Measurements from ENCODE around the gene ZNF496. TPM values are rescaled to one million over a fixed set of nuclear protein-coding genes. Genes with fewer than 3 reads are reported as not detected.
A peak's percentile ranks its signal among the peaks of the same experiment; 100 is the strongest.

The ZNF496 gene
- total RNA-seq, 2 donors from 2014 or later: 30.0 to 53.4 TPM

DNA sequence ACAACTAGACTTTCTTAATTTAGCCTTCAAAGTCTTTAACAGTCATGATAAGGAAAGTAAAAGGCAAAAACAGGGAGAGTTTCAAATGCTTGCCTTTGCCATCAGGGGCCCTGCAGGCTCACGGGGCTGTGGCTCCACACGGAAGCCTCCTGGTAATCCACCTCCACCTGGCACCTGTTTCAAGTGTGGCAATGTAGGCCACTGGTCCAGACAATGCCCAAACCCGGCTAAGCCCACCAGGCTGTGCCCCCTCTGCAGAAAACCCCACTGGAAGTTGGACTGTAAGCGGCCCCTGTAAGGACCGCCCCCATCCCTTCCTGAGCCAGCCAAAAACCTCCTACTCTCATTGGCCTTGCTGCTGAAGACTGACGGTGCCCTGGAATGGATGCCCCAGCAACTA lies 43.3 kb downstream of the ZNF496 start:
- WGBS, 2 donors: 91 to 94% methylated on average over 4 to 5 of the region's 6 CpGs
- H3K9me3 ChIP-seq: no peaks in the 10 kb centered on the region
- no peaks in the 10 kb centered on the region for H3K27me3 ChIP-seq
- no peak overlapping the region for H3K27ac ChIP-seq
- intact Hi-C loops (cut with DNase I): no loop called here
- H3K4me3 ChIP-seq: no peak overlapping the region
- ATAC-seq (no peak), DNase-seq (peak in 1 of 4 donors; percentile 5)
- no peaks in the 10 kb centered on the region for H3K4me1 ChIP-seq
- TF ChIP-seq, protein P1, sequence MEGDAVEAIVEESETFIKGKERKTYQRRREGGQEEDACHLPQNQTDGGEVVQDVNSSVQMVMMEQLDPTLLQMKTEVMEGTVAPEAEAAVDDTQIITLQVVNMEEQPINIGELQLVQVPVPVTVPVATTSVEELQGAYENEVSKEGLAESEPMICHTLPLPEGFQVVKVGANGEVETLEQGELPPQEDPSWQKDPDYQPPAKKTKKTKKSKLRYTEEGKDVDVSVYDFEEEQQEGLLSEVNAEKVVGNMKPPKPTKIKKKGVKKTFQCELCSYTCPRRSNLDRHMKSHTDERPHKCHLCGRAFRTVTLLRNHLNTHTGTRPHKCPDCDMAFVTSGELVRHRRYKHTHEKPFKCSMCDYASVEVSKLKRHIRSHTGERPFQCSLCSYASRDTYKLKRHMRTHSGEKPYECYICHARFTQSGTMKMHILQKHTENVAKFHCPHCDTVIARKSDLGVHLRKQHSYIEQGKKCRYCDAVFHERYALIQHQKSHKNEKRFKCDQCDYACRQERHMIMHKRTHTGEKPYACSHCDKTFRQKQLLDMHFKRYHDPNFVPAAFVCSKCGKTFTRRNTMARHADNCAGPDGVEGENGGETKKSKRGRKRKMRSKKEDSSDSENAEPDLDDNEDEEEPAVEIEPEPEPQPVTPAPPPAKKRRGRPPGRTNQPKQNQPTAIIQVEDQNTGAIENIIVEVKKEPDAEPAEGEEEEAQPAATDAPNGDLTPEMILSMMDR (IDR thresholded peaks at IDR 0.05): no peak
- TF ChIP-seq POLR2A (IDR thresholded peaks at IDR 0.05): no peak
- H3K36me3 ChIP-seq (replicated peaks in 1 of 2; ENCODE audit: insufficient read depth in 1 of 2, low read depth in 2 of 2): no peaks in the 10 kb centered on the region

DNA sequence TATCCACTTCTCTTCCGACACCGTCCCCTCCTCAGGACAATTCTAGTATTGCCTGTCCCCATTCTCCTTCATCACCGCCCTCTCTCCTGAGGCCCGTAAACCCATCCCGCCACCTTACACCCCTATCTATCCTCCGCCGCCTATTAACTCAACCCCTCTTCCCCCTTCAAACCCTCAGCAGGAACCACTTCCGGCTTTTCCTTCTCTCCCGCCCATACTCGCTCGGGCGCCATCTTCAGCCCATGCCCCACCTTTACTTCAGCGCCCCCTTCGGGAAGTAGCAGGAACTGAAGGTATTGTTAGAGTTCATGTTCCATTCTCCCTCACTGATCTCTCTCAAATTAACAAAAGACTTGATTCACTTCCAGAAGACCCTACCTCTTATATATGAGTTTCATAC lies 44.2 kb downstream of the ZNF496 start:
- Histone ChIP-seq H3K36me3 (replicated peaks in 1 of 2; ENCODE audit: insufficient read depth in 1 of 2, low read depth in 2 of 2) (no peaks in the 10 kb centered on the region), H3K27ac (no peak overlapping the region), H3K4me1 (no peaks in the 10 kb centered on the region), H3K27me3 (no peaks in the 10 kb centered on the region), H3K9me3 (no peaks in the 10 kb centered on the region), H3K4me3 (no peak overlapping the region)
- ATAC-seq (no peak), DNase-seq (peak in 1 of 4 donors; percentile 8)
- intact Hi-C loops (cut with DNase I): no loop called here
- TF ChIP-seq POLR2A (IDR thresholded peaks at IDR 0.05): no peak
- TF ChIP-seq, protein P1 (IDR thresholded peaks at IDR 0.05): no peak
- WGBS, 2 donors: 88 to 93% methylated on average over 14 of the region's 14 CpGs

DNA sequence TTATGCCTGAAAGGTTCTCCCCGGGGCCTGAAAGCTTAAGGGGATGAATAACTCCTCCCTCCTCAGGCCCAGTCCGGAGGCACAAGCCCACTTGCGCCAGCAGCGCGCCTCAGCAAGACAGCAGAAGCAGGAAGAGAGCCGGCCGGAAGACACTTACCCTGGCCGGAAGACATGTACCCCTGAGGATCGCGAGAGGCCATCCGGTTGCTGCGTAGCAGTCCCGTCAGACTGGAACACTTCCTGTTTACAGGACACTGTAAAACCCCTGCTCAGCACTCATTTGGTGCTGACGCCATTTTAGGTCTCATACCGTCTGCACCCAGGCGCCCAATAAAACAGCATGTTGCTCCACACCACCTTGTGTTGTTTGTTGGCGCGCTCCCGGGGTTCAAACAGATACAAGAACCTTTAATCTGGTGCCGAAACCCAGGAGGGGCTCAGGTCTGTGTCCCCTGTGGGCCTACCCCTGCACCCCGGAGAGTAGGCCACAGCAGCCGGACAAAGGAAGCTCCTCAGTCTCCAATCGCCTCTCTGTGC lies 45.5 kb downstream of the ZNF496 start:
- no peaks in the 10 kb centered on the region for H3K4me1 ChIP-seq
- TF ChIP-seq, protein P1 (IDR thresholded peaks at IDR 0.05): no peak
- no peak for TF ChIP-seq POLR2A (IDR thresholded peaks at IDR 0.05)
- no peaks in the 10 kb centered on the region for H3K9me3 ChIP-seq
- no peaks in the 10 kb centered on the region for H3K27me3 ChIP-seq
- intact Hi-C loops (cut with DNase I): no loop called here
- ATAC-seq (no peak), DNase-seq (no peak)
- H3K4me3 ChIP-seq: no peak overlapping the region
- no peaks in the 10 kb centered on the region for H3K36me3 ChIP-seq (replicated peaks in 1 of 2; ENCODE audit: insufficient read depth in 1 of 2, low read depth in 2 of 2)
- WGBS, 2 donors: 94 to 97% methylated on average over 10 to 23 of the region's 23 CpGs
- no peak overlapping the region for H3K27ac ChIP-seq

DNA sequence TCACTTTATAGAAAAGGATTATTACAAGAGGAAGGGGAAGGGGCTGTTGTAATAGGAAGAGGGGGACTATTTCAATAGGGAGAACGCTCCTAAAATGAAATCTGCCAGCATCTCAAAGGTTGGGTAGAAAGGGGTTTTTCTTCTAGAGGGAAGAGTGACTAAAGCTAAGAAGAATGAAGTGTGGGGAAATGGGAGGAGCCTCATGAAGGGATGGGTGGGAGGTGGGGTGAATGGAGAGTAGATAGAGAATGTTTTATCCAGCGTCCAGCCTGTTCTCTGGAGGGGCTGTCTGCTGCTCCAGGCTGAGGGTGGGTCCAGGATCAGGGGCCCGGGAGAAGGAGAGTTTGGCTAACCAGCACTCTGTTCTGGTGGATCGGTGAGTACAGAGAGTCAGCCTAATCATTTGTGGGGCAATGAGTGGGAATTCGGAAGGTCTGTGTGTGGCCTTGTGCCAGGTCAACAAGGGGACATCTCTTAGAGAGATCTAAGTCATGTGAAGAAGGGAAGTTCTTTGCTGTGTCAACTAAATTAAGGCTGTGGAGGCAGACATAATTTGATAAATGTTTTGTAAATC lies 50.6 kb downstream of the ZNF496 start:
- Histone ChIP-seq H3K27me3 (no peaks in the 10 kb centered on the region), H3K4me1 (no peaks in the 10 kb centered on the region), H3K36me3 (replicated peaks in 1 of 2; ENCODE audit: insufficient read depth in 1 of 2, low read depth in 2 of 2) (no peaks in the 10 kb centered on the region), H3K27ac (no peak overlapping the region), H3K9me3 (no peaks in the 10 kb centered on the region), H3K4me3 (no peak overlapping the region)
- no peak for TF ChIP-seq POLR2A (IDR thresholded peaks at IDR 0.05)
- TF ChIP-seq, protein P1 (IDR thresholded peaks at IDR 0.05): no peak
- DNase-seq (no peak), ATAC-seq (no peak)
- WGBS, 2 donors: 43 to 52% methylated on average over 5 of the region's 5 CpGs
- intact Hi-C loops (cut with DNase I): no loop called here

DNA sequence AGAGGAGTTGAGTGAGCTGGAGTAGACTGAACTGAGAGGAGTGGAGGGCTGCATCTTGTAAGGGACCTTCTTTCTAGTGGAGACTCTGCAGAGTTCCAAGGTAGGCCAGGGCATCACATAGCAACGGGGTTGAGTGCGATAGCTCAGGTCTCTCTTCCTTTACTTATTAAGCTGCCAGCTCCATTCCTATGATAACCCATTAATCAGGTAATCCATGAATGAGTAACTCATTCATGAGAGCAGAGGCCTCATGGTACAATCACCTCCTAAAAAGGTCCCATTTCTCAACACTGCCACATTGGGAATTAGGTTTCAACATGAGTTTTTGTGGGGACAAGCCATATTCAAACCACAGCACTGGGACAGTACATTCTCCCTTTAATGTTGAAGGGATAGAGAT lies 54.5 kb downstream of the ZNF496 start:
- ATAC-seq: peak; percentile 30
- no peaks in the 10 kb centered on the region for H3K36me3 ChIP-seq (replicated peaks in 1 of 2; ENCODE audit: insufficient read depth in 1 of 2, low read depth in 2 of 2)
- H3K27ac ChIP-seq: no peak overlapping the region
- DNase-seq: no peak
- H3K27me3 ChIP-seq: no peaks in the 10 kb centered on the region
- H3K4me3 ChIP-seq: no peak overlapping the region
- H3K9me3 ChIP-seq: no peaks in the 10 kb centered on the region
- WGBS, 2 donors: 45 to 59% methylated on average over 2 of the region's 2 CpGs
- intact Hi-C loops (cut with DNase I): no loop called here
- TF ChIP-seq POLR2A (IDR thresholded peaks at IDR 0.05): no peak
- TF ChIP-seq, protein P1 (IDR thresholded peaks at IDR 0.05): no peak
- H3K4me1 ChIP-seq: no peaks in the 10 kb centered on the region
